Stimulated activated effector memory CD8-positive, alpha-beta T cell treated with anti-CD3 and anti-CD28 coated beads, Interleukin-12 subunit alpha, Interleukin-12 subunit beta, amount 100 ng/mL, for 72 hours (primary cell): ENCODE results near the gene SPNS2.

ENCODE experiments used
- ATAC-seq: fragments of 150-1000 bp; cut with Tn5 transposase; 2 replicates; pipeline ENCODE4 v1.10.0; 2021
- DNase-seq, 2 donors: peaks; one replicate each; pipeline ENCODE4 v3.0.0; 2021 to 2022; ENCODE audit warnings: low spot score in 2 of 2
- H3K27ac Mint-ChIP-seq: one replicate; pipeline ENCODE4 v1.8.0; 2022; ENCODE audit warnings: mild to moderate bottlenecking, mixed read lengths
- H3K36me3 Mint-ChIP-seq: one replicate; pipeline ENCODE4 v1.8.0; 2022; ENCODE audit warnings: mild to moderate bottlenecking, mixed read lengths
- H3K4me1 Mint-ChIP-seq: one replicate; pipeline ENCODE4 v1.8.0; 2022; ENCODE audit warnings: mixed read lengths
- H3K4me3 Mint-ChIP-seq: one replicate; pipeline ENCODE4 v1.8.0; 2022; ENCODE audit warnings: mild to moderate bottlenecking, mixed read lengths
- H3K9me3 Mint-ChIP-seq: one replicate; pipeline ENCODE4 v1.8.0; 2022; ENCODE audit warnings: mixed read lengths

The SPNS2 gene

GRCh38 chr17:4543557-4544026 is 44.9 kb downstream of the SPNS2 start:
- H3K36me3 Mint-ChIP-seq, result peaks cover 94% of the 10 kb centered on the region
- H3K9me3 Mint-ChIP-seq, result no peaks in the 10 kb centered on the region
- ATAC-seq (no peak), DNase-seq (no peak)
- no peaks in the 10 kb centered on the region for H3K4me1 Mint-ChIP-seq
- H3K27ac Mint-ChIP-seq, result no peak overlapping the region
- H3K4me3 Mint-ChIP-seq, result no peak overlapping the region

- H3K4me3 Mint-ChIP-seq, result no peak overlapping the region
- H3K4me1 Mint-ChIP-seq, result no peaks in the 10 kb centered on the region
- DNase-seq (no peak), ATAC-seq (no peak)
- H3K27ac Mint-ChIP-seq, result no peak overlapping the region
- peaks cover 91% of the 10 kb centered on the region for H3K36me3 Mint-ChIP-seq
- H3K9me3 Mint-ChIP-seq, result no peaks in the 10 kb centered on the region
These were observed 45.7 kb downstream of the SPNS2 start for GRCh38 chr17:4544135-4544950.

GRCh38 chr17:4544951-4545216 is 46.2 kb downstream of the SPNS2 start:
- no peak overlapping the region for H3K4me3 Mint-ChIP-seq
- ATAC-seq (no peak), DNase-seq (no peak)
- H3K27ac Mint-ChIP-seq, result no peak overlapping the region
- H3K4me1 Mint-ChIP-seq, result no peaks in the 10 kb centered on the region
- peaks cover 91% of the 10 kb centered on the region for H3K36me3 Mint-ChIP-seq
- H3K9me3 Mint-ChIP-seq, result no peaks in the 10 kb centered on the region

GRCh38 chr17:4545217-4545951 is 46.7 kb downstream of the SPNS2 start:
- Mint-ChIP-seq H3K36me3 (peaks cover 91% of the 10 kb centered on the region), H3K9me3 (no peaks in the 10 kb centered on the region), H3K4me3 (no peak overlapping the region), H3K4me1 (no peaks in the 10 kb centered on the region), H3K27ac (no peak overlapping the region)
- ATAC-seq (no peak), DNase-seq (no peak)

GRCh38 chr17:4547118-4547906 is 48.6 kb downstream of the SPNS2 start:
- Mint-ChIP-seq H3K9me3 (no peaks in the 10 kb centered on the region), H3K4me3 (no peak overlapping the region), H3K27ac (no peak overlapping the region), H3K4me1 (no peaks in the 10 kb centered on the region), H3K36me3 (peaks cover 92% of the 10 kb centered on the region)
- DNase-seq (no peak), ATAC-seq (no peak)

GRCh38 chr17:4548061-4548461 is 49.4 kb downstream of the SPNS2 start:
- Mint-ChIP-seq H3K4me3 (no peak overlapping the region), H3K9me3 (no peaks in the 10 kb centered on the region), H3K27ac (no peak overlapping the region), H3K4me1 (no peaks in the 10 kb centered on the region), H3K36me3 (peaks cover 92% of the 10 kb centered on the region)
- DNase-seq (no peak), ATAC-seq (no peak)

GRCh38 chr17:4548721-4549531 is 50.2 kb downstream of the SPNS2 start:
- no peak for DNase-seq
- Mint-ChIP-seq H3K9me3 (no peaks in the 10 kb centered on the region), H3K4me3 (no peak overlapping the region), H3K4me1 (peaks cover 4% of the 10 kb centered on the region), H3K27ac (peak overlapping the region; percentile 43), H3K36me3 (peaks cover 93% of the 10 kb centered on the region)
- ATAC-seq, result no peak

GRCh38 chr17:4549781-4550533 is 51.3 kb downstream of the SPNS2 start:
- H3K27ac Mint-ChIP-seq, result no peak overlapping the region
- H3K4me1 Mint-ChIP-seq, result peaks cover 14% of the 10 kb centered on the region
- H3K4me3 Mint-ChIP-seq, result no peak overlapping the region
- no peaks in the 10 kb centered on the region for H3K9me3 Mint-ChIP-seq
- no peak for DNase-seq
- no peak for ATAC-seq
- peaks cover 96% of the 10 kb centered on the region for H3K36me3 Mint-ChIP-seq

GRCh38 chr17:4550534-4551039 is 51.9 kb downstream of the SPNS2 start:
- H3K4me3 Mint-ChIP-seq, result no peak overlapping the region
- H3K9me3 Mint-ChIP-seq, result no peaks in the 10 kb centered on the region
- DNase-seq (no peak), ATAC-seq (no peak)
- H3K4me1 Mint-ChIP-seq, result peaks cover 19% of the 10 kb centered on the region
- H3K27ac Mint-ChIP-seq, result no peak overlapping the region
- peaks cover 96% of the 10 kb centered on the region for H3K36me3 Mint-ChIP-seq

GRCh38 chr17:4551141-4551540 is 52.5 kb downstream of the SPNS2 start:
- peaks cover 25% of the 10 kb centered on the region for H3K4me1 Mint-ChIP-seq
- no peaks in the 10 kb centered on the region for H3K9me3 Mint-ChIP-seq
- no peak for ATAC-seq
- no peak overlapping the region for H3K4me3 Mint-ChIP-seq
- H3K36me3 Mint-ChIP-seq, result peaks cover 90% of the 10 kb centered on the region
- no peak overlapping the region for H3K27ac Mint-ChIP-seq
- no peak for DNase-seq

GRCh38 chr17:4551796-4552525 is 53.3 kb downstream of the SPNS2 start:
- ATAC-seq (no peak), DNase-seq (no peak)
- peaks cover 27% of the 10 kb centered on the region for H3K4me1 Mint-ChIP-seq
- no peak overlapping the region for H3K27ac Mint-ChIP-seq
- no peaks in the 10 kb centered on the region for H3K9me3 Mint-ChIP-seq
- H3K36me3 Mint-ChIP-seq, result peaks cover 82% of the 10 kb centered on the region
- H3K4me3 Mint-ChIP-seq, result no peak overlapping the region

GRCh38 chr17:4553669-4554068 is 55.0 kb downstream of the SPNS2 start:
- DNase-seq (no peak), ATAC-seq (no peak)
- peaks cover 32% of the 10 kb centered on the region for H3K4me1 Mint-ChIP-seq
- peak overlapping the region; percentile 95 for H3K27ac Mint-ChIP-seq
- H3K4me3 Mint-ChIP-seq, result peak overlapping the region; percentile 89
- peaks cover 66% of the 10 kb centered on the region for H3K36me3 Mint-ChIP-seq
- no peaks in the 10 kb centered on the region for H3K9me3 Mint-ChIP-seq

GRCh38 chr17:4554441-4554996 is 55.8 kb downstream of the SPNS2 start:
- peak overlapping the region; percentile 95 for H3K27ac Mint-ChIP-seq
- H3K4me3 Mint-ChIP-seq, result peak overlapping the region; percentile 89
- H3K9me3 Mint-ChIP-seq, result no peaks in the 10 kb centered on the region
- H3K36me3 Mint-ChIP-seq, result peaks cover 60% of the 10 kb centered on the region
- H3K4me1 Mint-ChIP-seq, result peaks cover 32% of the 10 kb centered on the region
- DNase-seq (no peak), ATAC-seq (peak; percentile 2)
